Keratinocyte (primary cell): ENCODE results near the gene PLXNB2. TPM values are rescaled to one million over a fixed set of nuclear protein-coding genes. Genes with fewer than 3 reads are reported as not detected.

Experiments used
- DNase-seq: peaks from one replicate; pipeline ENCODE4 v3.0.0-alpha.2; 2011; ENCODE audit warnings: low read depth, missing footprints, low spot score
- FAIRE-seq: peaks from 2 replicates; lab custom pipeline; 2011; peaks lifted over from hg19 to GRCh38; lab: Jason Lieb, UNC
- H2AFZ ChIP-seq: 2 replicates; pipeline ENCODE4 v1.6.0; 2012; ENCODE audit warnings: low read length, control low read depth, inconsistent platforms; ENCODE audit not compliant: control insufficient read depth
- H3K27ac ChIP-seq: 2 replicates; pipeline ENCODE4 v1.5.1; 2011; ENCODE audit warnings: low read length; ENCODE audit not compliant: control insufficient read depth, insufficient read depth
- H3K27me3 ChIP-seq: 3 replicates; pipeline ENCODE4 v1.6.0; 2011; ENCODE audit warnings: low read length; ENCODE audit not compliant: control insufficient read depth, insufficient read depth; ENCODE audit errors: extremely low read depth
- H3K36me3 ChIP-seq, 2 experiments: 2 replicates in 1 of 2; 3 replicates in 1 of 2; pipeline ENCODE4 v1.5.1; 2011; ENCODE audit warnings: low read length in 2 of 2, mild to moderate bottlenecking in 1 of 2; ENCODE audit not compliant: control insufficient read depth in 2 of 2, insufficient read depth in 2 of 2; ENCODE audit errors: extremely low read depth in 1 of 2
- H3K4me1 ChIP-seq: 3 replicates; pipeline ENCODE4 v1.5.1; 2011; ENCODE audit warnings: low read length; ENCODE audit not compliant: control insufficient read depth, insufficient read depth; ENCODE audit errors: extremely low read depth
- H3K4me2 ChIP-seq: 3 replicates; pipeline ENCODE4 v1.6.0; 2011; ENCODE audit warnings: low read depth, low read length; ENCODE audit not compliant: control insufficient read depth, insufficient read depth; ENCODE audit errors: extremely low read depth
- H3K4me3 ChIP-seq, 3 experiments: fragments of 200-600 bp in 1 of 3; sonication (generic) in 1 of 3; 2 replicates in 2 of 3; 3 replicates in 1 of 3; pipeline ENCODE4 v1.5.1; 2011 to 2016; ENCODE audit warnings: low read length in 3 of 3, mild to moderate bottlenecking in 3 of 3, control low read depth in 2 of 3, inconsistent platforms in 1 of 3, low read depth in 1 of 3, mixed read lengths in 1 of 3, mixed run types in 1 of 3, moderate library complexity in 1 of 3; ENCODE audit not compliant: control insufficient read depth in 2 of 3, insufficient read depth in 2 of 3; ENCODE audit errors: extremely low read depth in 1 of 3
- H3K79me2 ChIP-seq: 2 replicates; pipeline ENCODE4 v1.6.0; 2012; ENCODE audit warnings: low read length; ENCODE audit not compliant: control insufficient read depth, insufficient read depth
- H3K9ac ChIP-seq: 3 replicates; pipeline ENCODE4 v1.6.0; 2011; ENCODE audit warnings: low read length; ENCODE audit not compliant: control insufficient read depth, insufficient read depth; ENCODE audit errors: extremely low read depth
- H3K9me1 ChIP-seq: 3 replicates; pipeline ENCODE4 v1.6.0; 2011; ENCODE audit warnings: low read length; ENCODE audit not compliant: control insufficient read depth, insufficient read depth; ENCODE audit errors: extremely low read depth
- H3K9me3 ChIP-seq: 2 replicates; pipeline ENCODE4 v1.5.1; 2012; ENCODE audit warnings: low read depth, low read length; ENCODE audit not compliant: control insufficient read depth
- H4K20me1 ChIP-seq: 3 replicates; pipeline ENCODE4 v1.6.0; 2011; ENCODE audit warnings: low read length; ENCODE audit not compliant: control insufficient read depth, insufficient read depth; ENCODE audit errors: extremely low read depth
- CTCF ChIP-seq, 3 experiments: IDR thresholded peaks in 1 of 3; conservative IDR thresholded peaks in 1 of 3; optimal IDR thresholded peaks in 1 of 3; 2 replicates in 2 of 3; 3 replicates in 1 of 3; pipeline versions ENCODE3 to v1.5.1; 2011; ENCODE audit warnings: low read length in 3 of 3, mild to moderate bottlenecking in 3 of 3, moderate library complexity in 2 of 3, control low read depth in 1 of 3, inconsistent platforms in 1 of 3; ENCODE audit not compliant: insufficient read depth in 2 of 3; ENCODE audit errors: extremely low read depth in 1 of 3
- EZH2 ChIP-seq: IDR thresholded peaks from one replicate; pipeline ENCODE4 v1.6.1; 2012; ENCODE audit warnings: inconsistent platforms, mild to moderate bottlenecking, low read length, moderate library complexity
- dilution Hi-C: fragments of 300-500 bp; cut with MboI; formaldehyde crosslinking; loops from one replicate; pipeline ENCODE4 v1.7.0; 2020; ENCODE audit warnings: low sequenced_read_pairs; ENCODE audit not compliant: extremely low pct_ligation_motif_present
- polyA plus RNA-seq, 5 experiments: library from polyadenylated mRNA; depleted of rRNA in 3 of 5; stranded (reverse) in 3 of 5; stranded (forward) in 1 of 5; unstranded in 1 of 5; fragments of >200 nt; gene quantifications; 1 replicate in 1 of 5; 2 replicates in 3 of 5; 3 replicates in 1 of 5; pipeline versions ENCODE4 v1.2.1 to v1.2.3, GENCODE V29; 2011 to 2012; ENCODE audit warnings: missing spikeins in 2 of 5, low read depth in 1 of 5, low replicate concordance in 1 of 5

PLXNB2 gene
- polyA plus RNA-seq, 1 donor (not counting 4 experiments of a cell fraction or from before 2014, with no cell fraction given), result 44.3 TPM

DNA sequence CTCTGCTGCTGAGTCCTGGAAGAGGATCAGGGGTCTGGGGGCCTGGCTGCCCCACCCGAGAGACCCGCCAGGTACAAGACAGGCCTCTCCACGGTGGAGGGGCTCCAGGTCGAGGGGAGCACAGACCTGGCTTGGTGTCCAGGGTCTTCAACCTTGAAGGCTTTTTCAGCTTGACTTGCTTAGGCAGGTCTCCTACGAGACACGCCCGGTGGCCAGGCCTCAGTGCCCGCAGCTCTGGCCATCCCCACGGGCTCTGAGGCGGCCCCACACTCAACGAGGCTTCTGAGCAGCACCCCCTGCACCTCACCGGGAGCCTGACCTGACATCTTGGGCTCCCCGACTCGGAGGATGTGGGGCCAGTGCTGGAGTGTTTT, 6.6 kb upstream of the PLXNB2 start:
- no peaks in the 10 kb centered on the region for H3K9me1 ChIP-seq
- FAIRE-seq, result no peak

DNA sequence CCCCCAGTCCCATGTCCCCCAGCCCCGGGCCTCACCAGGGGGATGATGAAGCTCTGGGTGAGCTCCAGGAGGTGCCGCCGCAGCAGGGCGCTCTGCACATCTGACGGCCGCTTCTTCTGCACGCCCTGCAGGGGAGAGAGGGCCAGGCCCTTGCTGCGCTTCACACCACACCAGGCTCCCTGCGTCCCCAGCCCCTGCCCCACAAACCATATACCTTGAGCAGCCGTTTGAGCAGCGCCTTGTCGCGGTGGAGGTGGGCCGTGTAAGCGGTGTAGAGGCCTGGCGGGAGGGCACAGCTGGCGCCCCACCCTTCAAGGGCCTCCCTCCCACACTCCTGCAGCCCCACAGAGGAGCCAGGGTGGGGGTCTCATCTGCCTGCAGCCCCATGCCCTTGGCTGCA, 6.2 kb upstream of the PLXNB2 start:
- no peak overlapping the region for H3K9ac ChIP-seq
- no peak overlapping the region for H3K4me3 ChIP-seq
- no peak overlapping the region for H3K27ac ChIP-seq
- no peaks in the 10 kb centered on the region for H3K36me3 ChIP-seq
- H3K9me3 ChIP-seq, result no peaks in the 10 kb centered on the region
- H3K9me1 ChIP-seq, result no peaks in the 10 kb centered on the region
- peaks cover 4% of the 10 kb centered on the region for H3K4me1 ChIP-seq
- no peak overlapping the region for H2AFZ ChIP-seq
- no peak overlapping the region for H3K4me2 ChIP-seq
- H3K27me3 ChIP-seq, result peaks cover 16% of the 10 kb centered on the region
- FAIRE-seq, result no peak
- H3K79me2 ChIP-seq, result no peaks in the 10 kb centered on the region
- TF ChIP-seq EZH2 (no peak), CTCF (optimal IDR thresholded peaks at IDR 0.05 in 1 of 3, IDR thresholded peaks at IDR 0.05 in 1 of 3, conservative IDR thresholded peaks at IDR 0.05 in 1 of 3; ENCODE audit: extremely low read depth in 1 of 3, insufficient read depth in 2 of 3, low read length in 3 of 3) (no peak)
- DNase-seq, result no peak
- H4K20me1 ChIP-seq, result no peaks in the 10 kb centered on the region
- dilution Hi-C loops, result no loop called here

More for the DNA sequence above, 6.6 kb upstream of the PLXNB2 start:
- Histone ChIP-seq H3K4me3 (no peak overlapping the region), H3K4me1 (peaks cover 4% of the 10 kb centered on the region), H3K27ac (no peak overlapping the region), H3K9ac (no peak overlapping the region), H4K20me1 (no peaks in the 10 kb centered on the region), H3K9me3 (no peaks in the 10 kb centered on the region), H3K4me2 (no peak overlapping the region), H3K36me3 (no peaks in the 10 kb centered on the region), H3K27me3 (peaks cover 20% of the 10 kb centered on the region), H2AFZ (no peak overlapping the region), H3K79me2 (no peaks in the 10 kb centered on the region)
- DNase-seq, result no peak
- dilution Hi-C loops, result no loop called here
- no peak for TF ChIP-seq CTCF (optimal IDR thresholded peaks at IDR 0.05 in 1 of 3, IDR thresholded peaks at IDR 0.05 in 1 of 3, conservative IDR thresholded peaks at IDR 0.05 in 1 of 3; ENCODE audit: extremely low read depth in 1 of 3, insufficient read depth in 2 of 3, low read length in 3 of 3)
- TF ChIP-seq EZH2, result no peak
